ENCODE measurements around the gene GSDMA.
"Not testable (repeated sequence)": the region's sequence is repeated elsewhere in the genome, so short reads cannot be mapped to it uniquely, and the experiment has no call there.

DNA sequence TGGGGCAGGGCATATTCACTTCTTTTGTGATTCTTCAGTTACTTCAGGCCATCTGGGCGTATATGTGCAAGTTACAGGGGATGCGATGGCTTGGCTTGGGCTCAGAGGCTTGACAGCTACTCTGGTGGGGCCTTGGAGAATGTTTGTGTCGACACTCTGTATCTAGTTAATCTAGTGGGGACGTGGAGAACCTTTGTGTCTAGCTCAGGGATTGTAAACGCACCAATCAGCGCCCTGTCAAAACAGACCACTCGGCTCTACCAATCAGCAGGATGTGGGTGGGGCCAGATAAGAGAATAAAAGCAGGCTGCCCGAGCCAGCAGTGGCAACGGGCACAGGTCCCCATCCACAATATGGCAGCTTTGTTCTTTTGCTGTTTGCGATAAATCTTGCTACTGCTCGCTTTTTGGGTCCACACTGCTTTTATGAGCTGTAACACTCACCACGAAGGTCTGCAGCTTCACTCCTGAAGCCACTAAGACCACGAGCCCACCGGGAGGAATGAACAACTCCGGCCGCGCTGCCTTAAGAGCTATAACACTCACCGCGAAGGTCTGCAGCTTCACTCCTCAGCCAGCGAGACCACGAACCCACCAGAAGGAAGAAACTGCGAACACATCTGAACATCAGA is 49.3 kb downstream of the GSDMA start:
- TF ChIP-seq, protein P1, sequence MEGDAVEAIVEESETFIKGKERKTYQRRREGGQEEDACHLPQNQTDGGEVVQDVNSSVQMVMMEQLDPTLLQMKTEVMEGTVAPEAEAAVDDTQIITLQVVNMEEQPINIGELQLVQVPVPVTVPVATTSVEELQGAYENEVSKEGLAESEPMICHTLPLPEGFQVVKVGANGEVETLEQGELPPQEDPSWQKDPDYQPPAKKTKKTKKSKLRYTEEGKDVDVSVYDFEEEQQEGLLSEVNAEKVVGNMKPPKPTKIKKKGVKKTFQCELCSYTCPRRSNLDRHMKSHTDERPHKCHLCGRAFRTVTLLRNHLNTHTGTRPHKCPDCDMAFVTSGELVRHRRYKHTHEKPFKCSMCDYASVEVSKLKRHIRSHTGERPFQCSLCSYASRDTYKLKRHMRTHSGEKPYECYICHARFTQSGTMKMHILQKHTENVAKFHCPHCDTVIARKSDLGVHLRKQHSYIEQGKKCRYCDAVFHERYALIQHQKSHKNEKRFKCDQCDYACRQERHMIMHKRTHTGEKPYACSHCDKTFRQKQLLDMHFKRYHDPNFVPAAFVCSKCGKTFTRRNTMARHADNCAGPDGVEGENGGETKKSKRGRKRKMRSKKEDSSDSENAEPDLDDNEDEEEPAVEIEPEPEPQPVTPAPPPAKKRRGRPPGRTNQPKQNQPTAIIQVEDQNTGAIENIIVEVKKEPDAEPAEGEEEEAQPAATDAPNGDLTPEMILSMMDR (IDR thresholded peaks at IDR 0.05) = not testable (repeated sequence)
- not testable (repeated sequence) for TF ChIP-seq POLR2A (IDR thresholded peaks at IDR 0.05)

All from ovary (tissue), 3 donors.